HG03039 (cell line): ENCODE results near the gene THYN1.

ENCODE experiments used
- ATAC-seq: cut with Tn5 transposase; IDR thresholded peaks from one replicate; pipeline ENCODE4 v1.9.1; 2021; ENCODE audit warnings: mild to moderate bottlenecking, moderate library complexity; ENCODE audit not compliant: unreplicated experiment

THYN1 gene

DNA sequence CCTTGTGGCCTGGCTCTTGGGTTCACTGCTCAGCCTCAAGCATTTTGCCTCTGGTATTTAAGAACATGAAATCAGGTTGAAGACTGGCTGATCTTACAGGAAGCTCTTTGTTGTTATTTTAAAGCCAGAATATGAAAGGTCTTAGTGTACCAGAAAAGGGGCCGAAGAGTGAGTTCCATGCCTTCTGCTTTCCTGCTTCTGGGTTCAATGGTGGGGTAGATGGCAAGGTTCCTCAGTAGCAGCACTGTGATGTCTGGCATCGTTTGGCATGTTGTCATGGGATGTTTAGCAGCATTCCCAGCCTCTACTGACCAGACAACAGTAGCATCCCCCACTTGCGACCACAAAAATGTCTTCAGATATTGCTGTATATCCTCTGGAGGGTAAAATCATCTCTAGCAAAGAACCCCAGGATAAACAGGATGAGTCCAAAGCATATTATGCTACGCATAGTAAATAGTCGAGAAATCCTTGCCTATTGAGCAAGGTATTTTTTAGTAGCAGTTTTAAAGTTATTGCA lies 26.3 kb downstream of the THYN1 start:
- no peak for ATAC-seq

DNA sequence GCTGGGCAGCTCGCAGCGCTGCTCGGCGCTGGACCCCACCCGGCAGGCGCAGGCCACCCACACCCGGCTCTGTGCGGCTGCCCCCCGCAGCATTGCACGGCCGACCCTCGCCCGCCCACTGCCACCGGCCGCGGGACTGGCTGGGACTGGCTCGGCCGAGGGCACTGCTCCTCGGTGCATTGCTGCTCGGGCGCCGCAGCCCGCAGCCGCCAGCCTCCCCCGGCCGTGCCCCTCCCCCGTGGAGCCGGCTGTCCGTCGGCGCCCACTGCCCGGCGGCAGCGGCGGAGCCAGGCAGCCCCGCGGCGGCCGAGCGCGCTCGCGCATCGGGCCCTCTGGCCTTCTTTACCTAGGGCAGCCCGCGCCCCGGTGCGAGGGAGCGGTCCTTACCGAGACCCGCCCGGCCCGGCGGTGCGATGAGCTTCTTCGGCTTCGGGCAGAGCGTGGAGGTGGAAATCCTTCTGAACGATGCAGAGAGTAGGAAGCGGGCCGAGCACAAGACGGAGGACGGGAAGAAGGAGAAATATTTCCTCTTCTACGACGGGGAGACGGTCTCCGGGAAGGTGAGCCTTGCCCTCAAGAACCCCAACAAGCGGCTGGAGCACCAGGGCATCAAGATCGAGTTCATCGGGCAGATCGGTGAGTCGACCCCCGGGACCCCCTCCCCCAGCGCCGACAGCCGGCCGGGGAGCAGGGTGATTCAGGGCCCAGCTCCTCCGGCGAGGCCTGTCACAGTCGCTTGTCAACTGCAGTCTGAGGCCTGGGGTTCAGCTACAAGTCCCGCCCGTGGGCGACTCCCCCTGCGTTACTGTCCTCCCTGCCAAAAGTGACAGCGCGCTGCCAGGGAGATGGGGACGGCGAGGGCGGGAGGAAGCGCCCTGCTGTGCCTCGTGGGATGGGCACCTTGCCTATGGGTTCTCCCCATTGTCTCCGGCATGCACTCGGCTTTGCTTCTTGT lies 28.2 kb downstream of the THYN1 start:
- peak; percentile 10 for ATAC-seq

DNA sequence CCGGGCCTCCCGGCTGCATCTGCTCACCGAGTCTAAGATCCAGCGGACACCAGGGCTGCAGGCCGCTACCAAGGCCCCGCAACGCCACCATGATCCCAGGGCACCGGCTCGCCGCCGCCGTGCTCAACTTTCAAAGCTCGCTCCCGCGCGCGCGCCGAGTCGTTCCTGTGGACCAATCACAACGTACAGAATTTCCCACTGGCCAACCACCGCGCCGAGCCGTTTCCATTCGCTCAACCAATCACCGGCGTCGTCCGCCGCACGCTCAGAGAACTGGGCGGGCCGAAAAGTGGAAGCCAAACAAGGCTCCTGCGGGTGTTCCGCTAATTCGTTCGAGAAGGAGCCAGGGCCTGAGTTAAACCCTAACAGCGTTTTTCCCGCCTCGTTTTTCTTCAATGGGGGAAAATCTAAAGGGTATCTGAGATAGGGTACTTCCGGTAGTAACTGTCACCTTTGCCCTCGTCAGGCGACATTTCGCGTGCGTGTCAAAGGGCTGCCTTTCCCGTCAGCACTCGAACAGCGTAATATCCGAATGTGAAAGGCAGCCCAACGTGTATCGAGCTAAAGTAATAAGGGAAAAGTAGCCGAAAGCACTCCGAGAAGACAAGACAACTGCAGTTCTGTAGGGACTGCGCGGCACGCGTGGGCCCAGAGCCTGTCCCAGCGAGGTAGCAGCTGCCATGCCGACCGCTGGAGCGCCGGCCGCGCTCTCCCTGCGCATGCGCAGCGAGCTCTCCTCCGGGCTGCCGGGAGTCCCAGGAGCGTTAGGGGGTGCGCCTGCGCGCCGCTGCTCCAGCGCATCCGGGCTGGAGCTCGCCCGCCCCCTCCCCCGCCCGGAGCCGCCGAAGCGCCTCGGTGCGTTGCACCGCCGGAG lies 29.1 kb downstream of the THYN1 start, which contains the start of the genes NCAPD3 and VPS26B:
Gene NCAPD3, minus strand, starts transcription at position 132 of the 874 bp plus-strand sequence. Its CDS starts 41 bp downstream, at position 91.
Gene VPS26B, plus strand, starts transcription at position 836 of the 874 bp plus-strand sequence. CDS start 452 bp downstream, outside the sequence.
- peak; percentile 69 for ATAC-seq

DNA sequence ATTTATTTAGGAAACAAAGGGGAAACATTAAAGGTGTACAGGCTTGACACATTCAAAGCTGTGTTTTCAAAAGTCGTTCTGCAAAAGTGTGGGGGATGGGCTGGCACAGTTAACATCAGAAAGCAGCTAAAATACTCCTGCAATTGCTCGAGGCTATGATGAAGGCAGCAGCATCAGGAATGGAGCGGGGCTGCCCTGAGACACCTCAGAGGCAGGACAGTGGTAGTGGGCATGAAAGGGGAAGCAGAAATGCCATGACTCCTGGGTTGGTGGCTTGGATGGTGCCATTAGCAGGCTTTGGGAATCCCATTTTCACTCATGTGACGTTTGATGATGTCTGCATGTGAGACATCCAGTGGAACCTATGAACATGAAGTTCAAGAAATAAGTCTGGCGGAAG lies 30.0 kb downstream of the THYN1 start:
- no peak for ATAC-seq

DNA sequence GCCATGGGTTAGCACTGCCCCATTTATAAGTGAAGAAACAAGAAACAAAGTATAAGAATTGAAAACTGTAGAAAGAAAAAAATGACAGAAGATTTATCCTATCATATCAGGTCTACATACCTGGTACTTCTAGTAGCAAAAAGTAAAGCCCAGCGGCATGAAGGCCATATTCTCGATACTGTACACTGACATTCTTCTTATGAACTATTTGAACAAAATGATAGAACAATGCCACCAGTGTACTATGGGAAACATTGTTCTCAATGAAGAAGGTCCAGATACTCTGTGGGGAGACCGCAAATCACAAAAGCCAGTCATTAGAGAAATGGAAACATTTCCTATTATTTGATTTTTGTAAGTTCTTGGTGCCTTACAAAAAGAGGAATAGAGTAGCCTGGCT lies 36.3 kb downstream of the THYN1 start:
- no peak for ATAC-seq

DNA sequence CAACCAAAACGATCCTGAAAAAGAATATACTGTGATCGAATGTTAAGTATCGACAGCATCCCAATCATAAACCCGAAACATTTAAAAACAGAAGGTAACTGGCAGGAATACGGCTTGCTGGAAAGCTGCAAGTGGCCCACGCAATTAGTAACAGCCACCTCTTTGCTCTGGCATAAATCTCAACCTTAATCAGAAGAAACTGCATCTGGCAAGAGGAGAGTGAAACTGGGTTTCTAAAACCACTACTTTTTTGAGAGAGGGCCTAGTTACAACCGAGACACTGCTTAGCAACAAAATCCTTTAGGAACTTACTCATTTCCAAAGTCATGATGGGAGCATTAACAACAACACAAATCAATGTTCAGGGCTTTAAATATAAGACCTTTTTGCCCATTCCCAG lies 37.3 kb downstream of the THYN1 start:
- no peak for ATAC-seq

DNA sequence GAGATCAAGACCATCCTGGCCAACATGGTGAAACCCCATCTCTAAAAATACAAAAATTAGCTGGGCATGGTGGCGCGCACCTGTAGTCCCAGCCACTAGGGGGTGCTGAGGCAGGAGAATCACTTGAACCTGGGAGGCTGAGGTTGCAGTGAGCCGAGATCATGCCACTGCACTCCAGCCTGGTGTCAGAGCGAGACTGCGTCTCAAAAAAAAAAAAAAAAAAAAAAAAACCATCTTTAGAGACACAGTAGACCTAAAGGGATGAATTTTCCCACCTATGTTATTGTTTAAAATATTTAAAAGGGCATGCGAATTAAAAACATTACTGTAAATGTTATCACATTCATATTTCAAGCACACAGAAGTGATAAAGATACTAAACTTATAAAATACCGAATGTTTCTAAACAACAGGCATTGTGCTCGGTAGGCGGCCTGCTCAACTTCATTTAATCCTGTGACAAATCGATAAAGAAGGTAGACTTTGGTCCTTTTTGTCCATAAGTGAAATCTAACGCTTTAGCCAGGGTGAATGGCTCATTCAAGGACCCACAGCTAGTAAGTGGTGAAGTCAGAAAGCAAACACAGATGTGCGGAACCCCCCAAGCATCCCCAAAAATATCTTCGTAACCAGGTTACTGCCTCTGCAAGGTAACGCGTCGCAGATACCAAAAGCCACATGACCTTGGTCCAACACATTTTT lies 45.5 kb downstream of the THYN1 start:
- ATAC-seq = no peak

DNA sequence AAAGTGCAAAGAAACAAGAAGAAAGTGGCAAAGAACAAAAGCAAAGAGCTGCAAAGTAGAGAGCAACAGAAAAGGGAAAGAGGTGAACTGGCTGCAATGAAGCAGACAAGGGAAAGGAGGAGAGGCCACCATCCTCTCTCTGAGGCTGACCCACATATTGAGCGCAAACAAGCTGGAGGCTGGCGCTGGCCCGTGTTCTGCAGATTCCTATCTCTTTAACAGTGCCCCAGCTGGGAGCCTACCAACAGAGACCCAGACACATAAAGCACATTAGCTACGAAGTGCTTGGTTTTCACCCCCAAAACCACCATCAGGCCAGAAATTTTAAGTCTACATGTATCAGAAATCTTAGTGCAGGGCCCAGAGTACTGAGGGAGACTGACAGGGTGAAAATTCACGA lies 47.0 kb downstream of the THYN1 start:
- ATAC-seq = no peak

DNA sequence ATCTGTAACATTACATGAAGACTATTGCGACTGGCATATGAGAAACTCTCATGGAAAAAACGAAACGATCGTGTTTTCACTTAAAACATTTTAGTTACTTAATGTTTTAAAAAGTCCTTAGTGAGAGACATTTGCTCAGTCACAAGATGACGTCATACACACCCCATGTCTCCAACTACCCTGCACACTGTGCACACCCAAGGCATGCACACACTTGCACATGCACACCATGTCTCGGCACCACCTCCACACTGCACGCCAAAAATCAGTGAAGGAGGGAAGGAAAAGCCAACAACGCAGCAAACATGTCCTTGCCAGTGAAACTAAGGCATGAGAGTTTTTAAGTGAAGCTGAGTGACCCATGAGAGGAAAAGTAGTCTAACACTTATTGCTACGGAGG lies 47.4 kb downstream of the THYN1 start:
- no peak for ATAC-seq

DNA sequence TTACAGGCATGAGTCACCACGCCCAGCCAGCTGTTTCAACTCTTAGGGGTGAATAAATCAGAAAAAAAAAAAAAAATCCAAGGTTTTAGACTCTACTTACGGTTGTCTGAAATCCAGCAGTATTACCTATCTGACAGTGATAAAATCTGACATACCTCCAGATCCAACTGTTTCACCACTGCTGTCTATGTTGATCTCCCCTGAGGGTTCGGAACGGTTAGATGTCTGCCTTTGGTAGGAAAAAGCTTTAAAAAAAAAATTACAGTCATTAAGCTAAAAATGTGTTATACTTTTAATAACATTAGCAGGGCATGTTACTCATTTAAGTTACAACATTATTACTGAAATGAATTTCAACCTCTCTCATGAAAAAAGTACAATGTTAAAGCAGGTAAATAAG lies 50.5 kb downstream of the THYN1 start:
- no peak for ATAC-seq

DNA sequence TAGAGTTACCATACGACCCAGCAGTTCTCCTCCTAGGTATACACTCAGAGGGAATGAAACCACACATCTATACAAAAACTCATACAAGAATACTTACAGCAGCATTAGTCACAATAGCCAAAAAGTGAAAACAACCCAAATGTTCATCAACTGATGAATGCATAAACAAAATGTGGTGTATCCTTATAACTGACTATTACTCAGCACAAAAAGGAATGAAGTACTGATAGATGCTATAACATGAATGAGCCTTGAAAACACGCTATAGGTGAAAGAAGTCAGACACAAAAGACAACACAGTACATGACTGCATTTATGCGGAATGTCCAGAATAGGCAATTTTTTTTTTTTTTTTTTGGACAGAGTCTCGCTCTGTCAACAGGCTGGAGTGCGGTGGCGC lies 52.5 kb downstream of the THYN1 start:
- no peak for ATAC-seq

DNA sequence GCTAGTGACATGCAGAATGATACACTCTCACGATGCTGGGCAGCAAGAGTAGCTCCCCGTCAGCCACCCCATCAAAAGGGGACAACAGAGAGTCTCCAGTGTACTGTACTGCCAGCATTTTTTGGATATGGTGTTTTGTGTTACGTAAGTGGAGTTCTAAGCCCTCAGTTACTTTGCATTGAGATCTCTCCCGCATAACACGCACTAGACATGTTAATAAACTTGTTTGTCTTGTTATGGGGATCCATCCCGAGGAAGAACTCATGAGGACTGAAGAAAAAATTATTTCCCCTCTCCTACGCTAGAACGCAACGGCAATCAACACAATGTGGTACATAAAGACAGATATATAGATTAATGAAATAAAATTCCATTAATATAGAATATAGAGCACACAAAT lies 53.6 kb downstream of the THYN1 start:
- ATAC-seq = no peak
